ENCODE data around the gene LRRFIP1.
A peak's percentile ranks its signal among the peaks of the same experiment; 100 is the strongest.

The LRRFIP1 gene

DNA sequence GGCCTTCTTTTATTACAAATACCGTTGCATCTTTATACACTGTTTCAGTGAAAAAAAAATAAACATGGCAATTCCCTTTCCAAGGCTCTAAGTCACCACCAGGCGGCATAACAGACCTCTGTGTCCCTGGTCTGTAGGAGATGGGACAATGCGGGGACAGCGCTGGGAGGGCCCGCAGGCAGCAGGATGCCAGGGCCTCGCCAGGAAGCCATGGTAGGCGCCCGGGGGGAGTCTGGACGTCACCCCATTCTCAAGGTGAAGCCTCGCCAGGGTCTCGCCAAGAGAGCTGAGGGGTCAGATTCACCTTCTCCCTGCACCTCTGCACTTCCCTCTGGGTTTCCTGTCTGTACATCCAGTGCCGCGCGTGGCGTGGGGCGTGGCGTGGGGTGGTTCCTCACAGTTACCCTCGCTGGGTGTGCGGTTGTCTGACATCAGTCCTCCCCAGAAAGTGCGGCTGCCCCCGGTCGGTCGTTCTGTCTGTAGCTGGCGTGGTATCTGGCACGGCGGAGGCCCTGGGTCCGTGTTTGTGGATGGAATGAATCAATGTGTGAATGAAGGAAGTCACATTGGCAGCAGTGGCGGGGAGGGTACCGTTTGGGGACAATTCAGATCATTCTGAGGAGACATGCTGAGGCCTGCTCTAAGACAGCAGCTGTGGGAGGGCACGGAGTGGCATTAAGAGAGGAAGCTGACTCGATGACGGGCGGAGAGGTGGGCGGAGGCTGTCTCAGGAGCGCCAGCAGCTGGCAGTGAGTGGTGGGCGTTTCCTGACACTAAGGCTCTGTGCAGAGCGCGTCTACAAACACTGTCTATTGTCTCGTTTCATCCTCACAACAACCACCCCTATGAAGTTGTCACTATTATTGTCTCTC, 46.0 kb downstream of the LRRFIP1 start:
- TF ChIP-seq, protein P1, sequence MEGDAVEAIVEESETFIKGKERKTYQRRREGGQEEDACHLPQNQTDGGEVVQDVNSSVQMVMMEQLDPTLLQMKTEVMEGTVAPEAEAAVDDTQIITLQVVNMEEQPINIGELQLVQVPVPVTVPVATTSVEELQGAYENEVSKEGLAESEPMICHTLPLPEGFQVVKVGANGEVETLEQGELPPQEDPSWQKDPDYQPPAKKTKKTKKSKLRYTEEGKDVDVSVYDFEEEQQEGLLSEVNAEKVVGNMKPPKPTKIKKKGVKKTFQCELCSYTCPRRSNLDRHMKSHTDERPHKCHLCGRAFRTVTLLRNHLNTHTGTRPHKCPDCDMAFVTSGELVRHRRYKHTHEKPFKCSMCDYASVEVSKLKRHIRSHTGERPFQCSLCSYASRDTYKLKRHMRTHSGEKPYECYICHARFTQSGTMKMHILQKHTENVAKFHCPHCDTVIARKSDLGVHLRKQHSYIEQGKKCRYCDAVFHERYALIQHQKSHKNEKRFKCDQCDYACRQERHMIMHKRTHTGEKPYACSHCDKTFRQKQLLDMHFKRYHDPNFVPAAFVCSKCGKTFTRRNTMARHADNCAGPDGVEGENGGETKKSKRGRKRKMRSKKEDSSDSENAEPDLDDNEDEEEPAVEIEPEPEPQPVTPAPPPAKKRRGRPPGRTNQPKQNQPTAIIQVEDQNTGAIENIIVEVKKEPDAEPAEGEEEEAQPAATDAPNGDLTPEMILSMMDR (conservative IDR thresholded peaks at IDR 0.05; ENCODE audit: low read depth, low read length), result peak; percentile 83
- DNase-seq (ENCODE audit: low read depth), result peak; percentile 73
- no peak overlapping the region for H3K4me3 ChIP-seq (ENCODE audit: low read depth, low read length)

DNA sequence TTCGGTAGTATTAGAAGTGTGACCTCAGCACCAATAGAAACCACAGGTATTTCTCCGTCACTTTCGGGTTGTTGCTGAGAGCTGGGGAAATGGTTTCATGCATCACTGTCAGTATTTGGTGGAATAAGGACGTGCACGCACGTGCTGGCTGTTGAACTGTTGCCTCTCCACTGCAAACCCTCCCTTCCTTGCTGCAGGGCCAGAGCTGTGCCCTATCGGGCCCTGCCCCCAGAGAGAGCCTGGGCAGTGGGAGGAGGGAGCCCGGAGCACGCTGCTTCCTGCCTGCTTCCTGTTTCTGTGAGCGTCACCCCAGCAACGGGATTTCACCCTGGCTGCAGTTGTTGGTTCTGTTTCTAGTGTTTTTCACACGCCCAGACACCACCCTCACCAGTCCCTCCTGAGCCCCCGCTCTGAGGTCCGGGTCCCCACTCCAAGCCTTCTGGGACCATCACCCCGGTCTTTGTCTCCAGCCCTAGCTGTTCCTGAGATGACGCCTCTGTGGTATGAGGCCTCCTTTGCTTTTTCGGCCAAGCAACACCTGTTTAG, 47.4 kb downstream of the LRRFIP1 start:
- peak overlapping the region; percentile 40 for H3K4me3 ChIP-seq (ENCODE audit: low read depth, low read length)
- peak; percentile 85 for DNase-seq (ENCODE audit: low read depth)
- TF ChIP-seq, protein P1 (conservative IDR thresholded peaks at IDR 0.05; ENCODE audit: low read depth, low read length), result no peak

DNA sequence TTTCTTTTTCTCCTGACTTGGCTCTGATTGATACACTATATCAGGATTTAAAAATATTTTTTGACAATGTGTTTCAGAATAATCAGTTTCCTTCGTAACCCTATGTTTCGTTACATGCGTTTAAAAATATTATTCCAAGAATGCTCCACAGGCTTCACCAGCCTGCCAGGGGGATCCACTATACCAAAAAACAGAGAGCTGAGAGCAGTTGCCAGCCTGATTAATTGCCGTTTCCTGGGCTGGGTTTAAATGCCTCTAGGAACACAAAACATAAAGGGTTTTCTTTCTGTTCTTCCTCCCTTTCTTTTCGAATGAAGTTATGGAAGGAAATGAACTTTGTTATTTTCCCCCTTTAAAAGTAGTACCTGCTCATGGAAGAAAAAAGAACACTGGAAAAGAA, 47.9 kb downstream of the LRRFIP1 start:
- TF ChIP-seq, protein P1 (conservative IDR thresholded peaks at IDR 0.05; ENCODE audit: low read depth, low read length), result no peak
- no peak for DNase-seq (ENCODE audit: low read depth)
- H3K4me3 ChIP-seq (ENCODE audit: low read depth, low read length), result no peak overlapping the region

DNA sequence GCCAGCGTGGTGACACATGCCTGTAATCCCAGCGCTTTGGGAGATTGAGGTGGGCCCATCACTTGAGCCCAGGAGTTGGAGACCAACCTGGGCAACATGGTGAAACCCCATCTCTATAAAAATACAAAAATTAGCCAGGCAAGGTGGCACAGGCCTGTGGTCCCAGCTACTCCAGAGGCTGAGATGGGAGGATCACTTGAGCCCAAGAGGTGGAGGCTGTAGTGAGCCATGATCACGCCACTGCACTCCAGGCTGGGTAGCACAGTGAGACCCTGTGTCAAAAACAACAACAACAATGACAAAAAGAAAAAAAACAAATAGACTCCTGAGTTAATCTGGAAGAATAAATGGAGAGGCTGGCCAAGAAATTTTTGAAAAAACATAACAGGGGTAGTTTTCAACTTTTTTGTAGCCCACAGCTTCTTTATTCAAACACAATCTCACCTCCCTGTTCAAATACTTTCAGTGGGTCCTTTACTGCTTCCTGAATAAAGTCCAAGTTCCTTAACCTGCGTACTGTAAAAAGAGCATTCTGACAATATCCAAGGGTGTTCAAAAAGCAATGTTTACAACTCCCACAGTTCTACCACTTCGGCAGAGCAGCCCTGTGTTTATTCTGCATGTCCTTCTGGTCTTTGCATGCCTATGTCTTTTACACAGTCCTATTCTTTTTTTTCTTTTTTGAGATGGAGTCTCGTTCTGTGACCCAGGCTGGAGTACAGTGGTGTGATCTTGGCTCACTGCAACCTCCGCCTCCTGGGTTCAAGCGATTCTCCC, 53.5 kb downstream of the LRRFIP1 start:
- TF ChIP-seq, protein P1 (conservative IDR thresholded peaks at IDR 0.05; ENCODE audit: low read depth, low read length), result no peak
- no peak for DNase-seq (ENCODE audit: low read depth)
- no peak overlapping the region for H3K4me3 ChIP-seq (ENCODE audit: low read depth, low read length)

DNA sequence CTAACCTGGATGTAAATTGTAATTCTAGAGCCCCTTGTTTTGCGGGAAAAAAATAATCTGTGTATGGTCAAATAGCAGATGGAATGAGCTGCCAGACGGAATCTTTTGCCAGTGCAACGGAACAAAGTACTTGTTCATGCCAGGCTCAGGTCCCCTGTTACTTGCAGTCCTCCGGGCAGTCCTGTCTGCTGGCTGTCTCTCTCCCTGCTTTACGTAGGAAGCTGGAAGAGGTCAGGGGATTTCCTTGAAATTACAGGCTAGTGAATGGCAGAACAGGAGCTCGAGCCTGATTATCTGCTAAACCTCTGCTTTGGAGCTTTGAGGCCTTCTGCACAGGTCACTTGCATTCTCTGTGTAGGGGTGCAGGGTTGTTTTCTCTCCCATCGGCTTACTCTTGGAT, 54.8 kb downstream of the LRRFIP1 start:
- DNase-seq (ENCODE audit: low read depth), result no peak
- TF ChIP-seq, protein P1 (conservative IDR thresholded peaks at IDR 0.05; ENCODE audit: low read depth, low read length), result no peak
- H3K4me3 ChIP-seq (ENCODE audit: low read depth, low read length), result no peak overlapping the region

DNA sequence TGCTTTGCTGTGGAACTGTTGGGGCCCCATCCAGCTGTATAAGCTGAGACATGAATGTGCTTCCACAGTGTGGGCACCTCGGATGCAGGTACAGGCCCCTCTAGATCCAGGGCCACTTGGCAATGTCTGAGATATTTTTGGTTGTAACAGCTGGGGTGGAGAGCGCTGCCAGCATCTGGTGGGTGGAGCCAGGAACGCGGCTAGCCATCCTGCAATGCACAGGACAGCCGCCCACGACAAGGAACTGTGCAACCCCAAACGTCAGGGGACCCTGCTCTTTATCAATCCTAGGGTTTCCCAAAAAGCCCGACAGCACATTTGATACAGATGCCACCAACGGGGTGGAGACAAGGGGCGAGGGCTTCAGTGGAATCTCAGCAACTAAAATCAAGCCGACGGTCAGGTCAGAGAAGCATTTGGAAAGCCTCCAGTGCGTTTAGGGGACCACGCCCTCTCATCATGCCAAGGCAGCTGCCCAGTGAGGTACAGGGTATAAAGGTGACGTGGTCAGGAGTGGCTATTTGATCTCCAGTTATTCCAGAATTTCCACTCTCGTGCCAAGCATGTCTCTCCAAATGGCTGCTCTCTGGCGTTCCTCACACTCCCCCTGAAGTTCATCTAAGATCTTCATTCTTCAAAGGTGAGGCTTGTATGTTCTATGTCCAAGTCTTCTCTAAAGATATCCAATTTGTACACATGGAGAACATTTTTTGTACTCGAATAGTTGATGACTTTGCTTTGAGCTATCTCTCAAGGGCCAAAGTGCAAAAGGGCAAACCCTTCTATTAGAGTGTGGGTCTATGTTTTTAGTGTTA, 55.7 kb downstream of the LRRFIP1 start:
- DNase-seq (ENCODE audit: low read depth), result no peak
- no peak overlapping the region for H3K4me3 ChIP-seq (ENCODE audit: low read depth, low read length)
- TF ChIP-seq, protein P1 (conservative IDR thresholded peaks at IDR 0.05; ENCODE audit: low read depth, low read length), result no peak
